Melanocyte of skin (primary cell): ENCODE results near the gene HCAR2. TPM values are rescaled to one million over a fixed set of nuclear protein-coding genes. Genes with fewer than 3 reads are reported as not detected.

Experiments
- small RNA-seq, 2 donors: library from RNA; depleted of rRNA; stranded (forward); fragments of <200 nt; gene quantifications; one replicate each; pipeline ENCODE3, GENCODE V24; 2012
- total RNA-seq, 2 donors: library from RNA; depleted of rRNA; stranded (reverse); fragments of >200 nt; gene quantifications; 2 replicates each; pipeline ENCODE4 v1.2.3, GENCODE V29; 2012

HCAR2 gene
- not detected for total RNA-seq

GRCh38 chr12:122702890-122703611, at the start of gene HCAR2:
Gene HCAR2 (minus strand): TSS chr12:122703357. CDS start chr12:122703283, 74 bp downstream.

GRCh38 chr12:122752464-122753318, 49.5 kb upstream of the HCAR2 start, which contains the start of gene DENR:
Gene DENR (plus strand): TSS chr12:122752824. CDS start chr12:122753702, 878 bp downstream.

DNA sequence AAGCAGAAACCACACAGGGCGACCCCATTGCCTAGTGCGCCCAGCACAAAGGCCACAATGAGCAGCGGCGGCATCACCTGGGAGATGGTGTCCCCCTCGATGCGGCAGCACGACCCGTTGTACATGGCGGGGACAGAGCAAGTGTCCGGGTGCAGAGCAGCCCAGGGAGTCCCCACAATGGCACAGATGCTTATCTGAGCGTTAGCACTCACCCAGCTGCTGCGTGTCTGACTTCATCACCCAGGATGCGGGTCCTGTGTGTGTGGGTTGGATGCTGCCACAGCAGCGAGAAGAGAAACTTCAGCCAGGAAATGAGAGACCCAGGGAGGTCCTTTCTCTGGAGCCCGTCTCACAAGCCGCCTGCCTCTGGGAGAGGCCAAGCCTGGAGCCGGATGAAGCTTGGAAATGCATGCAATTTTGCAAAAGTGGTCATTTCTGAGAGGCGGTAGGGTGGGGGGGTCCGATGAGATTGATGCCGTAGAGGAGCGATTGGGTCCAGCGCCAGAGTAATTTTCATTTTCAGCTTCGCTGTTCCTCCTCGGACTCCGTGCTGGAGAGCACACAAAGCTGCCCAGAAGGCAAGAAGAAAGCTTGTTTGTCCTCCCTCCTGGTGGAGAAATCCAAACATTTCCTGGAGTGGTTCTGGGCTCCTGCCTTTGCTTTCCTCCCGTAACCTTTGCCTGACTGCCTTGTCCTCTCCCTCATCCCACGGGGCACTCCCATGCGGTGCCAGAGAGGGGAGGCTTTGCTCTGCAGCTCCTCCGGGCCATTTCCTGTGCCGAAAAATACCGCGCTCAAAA, 27.3 kb upstream of the HCAR2 start, which contains the start of gene HCAR1:
Gene HCAR1 (minus strand): TSS at position 630 of the 800 bp plus-strand sequence. CDS start 505 bp downstream, at position 125.

DNA sequence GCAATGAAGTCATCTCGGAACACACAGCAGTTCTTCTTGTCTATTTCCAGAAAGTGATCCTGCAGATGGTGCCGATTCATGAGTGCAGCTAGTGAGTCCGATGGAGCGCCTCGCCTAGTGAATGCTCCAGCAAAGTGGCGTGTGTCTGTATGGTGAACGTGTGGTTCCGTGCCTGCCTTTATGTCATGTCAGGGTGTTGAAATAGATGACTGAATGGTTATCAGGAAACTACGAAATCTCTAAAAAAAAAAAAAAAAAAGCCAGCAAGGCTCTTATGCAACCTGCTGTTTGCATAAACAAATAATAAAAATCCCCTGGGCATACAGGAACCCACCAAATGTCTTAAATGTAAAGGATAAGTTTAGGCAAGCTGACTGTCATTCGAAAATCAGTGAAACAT, 13.5 kb upstream of the HCAR2 start, which contains the start of gene HCAR3:
Gene HCAR3 (minus strand): TSS at position 154 of the 400 bp plus-strand sequence. CDS start 74 bp downstream, at position 80.

Small RNA genes within 50 kb of the gene (small RNA-seq; reads per million reads assigned to genes)
- gene AC026333.2, result 0 reads per million in 2 donors

Other genes with a start within 250 kb of the HCAR2 start
- 10 to 100 TPM; 12.7 to 16.0 TPM for gene ZCCHC8, start 202.4 kb downstream of the HCAR2 start, total RNA-seq
- gene RSRC2, start 176.4 kb downstream of the HCAR2 start, total RNA-seq, result 10 to 100 TPM; 25.8 to 30.3 TPM
- 10 to 100 TPM; 31.3 to 52.9 TPM for gene KNTC1, start 176.1 kb downstream of the HCAR2 start, total RNA-seq
- not detected for gene HCAR3, start 13.5 kb upstream of the HCAR2 start, total RNA-seq
- under 1 TPM; under 0.01 to 0.33 TPM for gene HCAR1, start 27.5 kb upstream of the HCAR2 start, total RNA-seq
- gene DENR, start 49.5 kb upstream of the HCAR2 start, total RNA-seq, result 10 to 100 TPM; 26.2 to 33.6 TPM
- under 1 TPM; 0.33 to 0.69 TPM for gene CCDC62, start 71.2 kb upstream of the HCAR2 start, total RNA-seq
- gene HIP1R, start 132.1 kb upstream of the HCAR2 start, total RNA-seq, result 10 to 100 TPM; 16.0 to 29.9 TPM
- 10 to 100 TPM; 61.3 to 82.3 TPM for gene VPS37B, start 192.8 kb upstream of the HCAR2 start, total RNA-seq